Activated T-cell treated with anti-CD3 and anti-CD28 coated beads, Interleukin-2, amount 50 U/mL, for 72 hours (primary cell): Measurements from ENCODE around the gene INPP4A. TPM values are rescaled to one million over a fixed set of nuclear protein-coding genes. Genes with fewer than 3 reads are reported as not detected.

Experiments used
- ATAC-seq, 2 donors: fragments of 150-1000 bp; cut with Tn5 transposase; replicated peaks in 1 of 2; 2 replicates each; pipeline ENCODE4 v1.10.0; 2021; ENCODE audit warnings: moderate library complexity in 2 of 2, mild to moderate bottlenecking in 1 of 2
- DNase-seq, 2 donors: peaks; one replicate each; pipeline ENCODE4 v3.0.0; 2021 to 2022; ENCODE audit warnings: mixed read lengths in 1 of 2
- H3K27ac Mint-ChIP-seq: one replicate; pipeline ENCODE4 v1.8.0; 2022; ENCODE audit warnings: mild to moderate bottlenecking, moderate library complexity, mixed read lengths
- H3K27me3 Mint-ChIP-seq: one replicate; pipeline ENCODE4 v1.8.0; 2022; ENCODE audit warnings: low read depth, mixed read lengths
- H3K36me3 Mint-ChIP-seq, 2 donors: one replicate each; pipeline ENCODE4 v1.8.0; 2022; ENCODE audit warnings: mixed read lengths in 2 of 2, mild to moderate bottlenecking in 1 of 2; ENCODE audit not compliant: insufficient read depth in 2 of 2
- H3K4me1 Mint-ChIP-seq: one replicate; pipeline ENCODE4 v1.8.0; 2022; ENCODE audit warnings: low read depth, mixed read lengths
- H3K4me3 Mint-ChIP-seq, 2 donors: one replicate each; pipeline ENCODE4 v1.8.0; 2022; ENCODE audit warnings: mild to moderate bottlenecking in 2 of 2, mixed read lengths in 2 of 2, moderate library complexity in 2 of 2
- H3K9me3 Mint-ChIP-seq, 2 donors: one replicate each; pipeline ENCODE4 v1.8.0; 2022; ENCODE audit warnings: mixed read lengths in 2 of 2
- total RNA-seq, 2 donors: library from RNA; stranded (reverse); gene quantifications; one replicate each; pipeline ENCODE4 v1.2.3, GENCODE V29; 2022

The INPP4A gene
- total RNA-seq, 2 donors from 2014 or later: 51.6 to 55.1 TPM

DNA sequence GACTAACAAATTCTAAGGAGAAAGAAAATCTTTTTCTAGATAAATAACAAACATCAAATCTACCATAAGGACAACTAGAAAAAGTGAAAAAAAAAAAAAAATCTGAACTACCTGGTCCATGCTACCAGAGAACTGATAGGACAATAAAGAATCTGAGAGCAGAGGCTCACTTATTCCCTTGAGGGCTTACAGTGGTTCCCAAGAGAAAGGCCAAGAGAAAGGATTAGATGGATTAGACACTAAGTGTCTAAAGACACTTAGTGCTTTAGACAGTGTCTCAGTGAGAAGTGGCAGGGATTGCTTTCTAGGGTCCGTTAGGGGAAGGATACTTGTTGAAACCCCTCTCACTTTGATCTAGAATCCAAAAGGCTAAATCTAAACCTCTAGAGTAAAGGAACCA lies 85.5 kb downstream of the INPP4A start:
- no peak for DNase-seq
- peaks cover 0 to 10% of the 10 kb centered on the region in 2 donors for H3K36me3 Mint-ChIP-seq
- no peaks in the 10 kb centered on the region for H3K4me1 Mint-ChIP-seq
- no peaks in the 10 kb centered on the region for H3K27me3 Mint-ChIP-seq
- peak overlapping the region; percentile 54 for H3K27ac Mint-ChIP-seq
- no peak for ATAC-seq
- H3K4me3 Mint-ChIP-seq: no peak overlapping the region
- no peaks in the 10 kb centered on the region for H3K9me3 Mint-ChIP-seq

GRCh38 chr2:98532756-98533155 lies 88.1 kb downstream of the INPP4A start:
- H3K9me3 Mint-ChIP-seq: no peaks in the 10 kb centered on the region
- peaks cover 0 to 2% of the 10 kb centered on the region in 2 donors for H3K36me3 Mint-ChIP-seq
- H3K4me1 Mint-ChIP-seq: peaks cover 3% of the 10 kb centered on the region
- H3K27me3 Mint-ChIP-seq: no peaks in the 10 kb centered on the region
- no peak for ATAC-seq
- H3K27ac Mint-ChIP-seq: no peak overlapping the region
- no peak for DNase-seq
- H3K4me3 Mint-ChIP-seq: no peak overlapping the region

GRCh38 chr2:98533547-98533946 lies 88.9 kb downstream of the INPP4A start:
- Mint-ChIP-seq H3K4me1 (peaks cover 11% of the 10 kb centered on the region), H3K27ac (no peak overlapping the region), H3K36me3 (peaks cover 0 to 2% of the 10 kb centered on the region in 2 donors), H3K4me3 (no peak overlapping the region), H3K27me3 (no peaks in the 10 kb centered on the region), H3K9me3 (no peaks in the 10 kb centered on the region)
- no peak for ATAC-seq
- no peak for DNase-seq

- no peaks in the 10 kb centered on the region for H3K27me3 Mint-ChIP-seq
- no peak for DNase-seq
- H3K4me3 Mint-ChIP-seq: no peak overlapping the region
- H3K4me1 Mint-ChIP-seq: peaks cover 20% of the 10 kb centered on the region
- no peaks in the 10 kb centered on the region for H3K9me3 Mint-ChIP-seq
- ATAC-seq: no peak
- H3K36me3 Mint-ChIP-seq: peaks cover 1 to 2% of the 10 kb centered on the region in 2 donors
- H3K27ac Mint-ChIP-seq: no peak overlapping the region
These were observed 90.1 kb downstream of the INPP4A start for GRCh38 chr2:98534761-98535160.

- Mint-ChIP-seq H3K27ac (peak overlapping the region; percentile 64), H3K27me3 (no peaks in the 10 kb centered on the region), H3K4me3 (no peak overlapping the region), H3K36me3 (peaks cover 1 to 10% of the 10 kb centered on the region in 2 donors), H3K9me3 (no peaks in the 10 kb centered on the region), H3K4me1 (peaks cover 20% of the 10 kb centered on the region)
- DNase-seq (no peak), ATAC-seq (no peak)
These were observed 91.5 kb downstream of the INPP4A start for GRCh38 chr2:98535971-98536677.

- Mint-ChIP-seq H3K27me3 (no peaks in the 10 kb centered on the region), H3K36me3 (peaks cover 1 to 10% of the 10 kb centered on the region in 2 donors), H3K4me3 (no peak overlapping the region), H3K27ac (no peak overlapping the region), H3K4me1 (peaks cover 28% of the 10 kb centered on the region), H3K9me3 (no peaks in the 10 kb centered on the region)
- no peak for DNase-seq
- ATAC-seq: no peak
These were observed 92.9 kb downstream of the INPP4A start for GRCh38 chr2:98537390-98538126.

DNA sequence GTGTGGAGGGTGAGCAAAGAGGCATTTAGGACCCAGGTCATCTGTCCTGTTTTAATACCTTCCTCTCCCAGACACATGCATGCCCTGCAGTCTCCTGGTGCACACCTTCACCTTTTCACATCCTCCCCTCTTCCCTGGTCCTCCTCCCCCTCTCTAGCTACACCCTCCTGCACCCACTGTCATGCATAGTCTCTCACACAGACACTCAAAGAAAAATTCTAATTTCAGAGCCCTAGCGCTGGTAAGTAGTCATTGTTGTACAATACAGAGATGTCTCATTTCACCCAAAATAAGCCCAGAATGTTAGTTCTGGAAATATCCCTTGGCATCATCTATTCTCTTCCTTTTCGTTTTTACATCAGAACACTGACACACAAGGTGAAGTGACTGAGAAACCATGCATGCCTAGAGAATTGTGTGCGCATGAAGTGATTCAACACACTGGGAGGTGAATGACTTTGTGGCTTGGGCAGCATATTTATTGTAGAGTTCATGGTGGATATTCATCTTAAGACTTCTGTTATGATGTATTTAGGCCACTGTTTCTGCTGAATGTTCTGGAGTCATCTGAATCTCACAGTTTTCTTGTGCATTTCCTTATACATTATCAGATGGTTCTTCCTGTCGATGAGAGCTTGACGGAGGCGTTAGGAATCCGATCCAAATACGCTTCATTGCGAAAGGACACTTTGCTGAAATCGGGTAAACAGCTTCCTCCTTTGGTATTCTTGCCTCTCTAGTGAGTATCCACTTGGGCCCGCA lies 93.8 kb downstream of the INPP4A start:
- Mint-ChIP-seq H3K4me3 (peak overlapping the region; percentile 13 to 58), H3K9me3 (no peaks in the 10 kb centered on the region), H3K4me1 (peaks cover 28% of the 10 kb centered on the region), H3K36me3 (peaks cover 1 to 10% of the 10 kb centered on the region in 2 donors), H3K27ac (peak overlapping the region; percentile 85), H3K27me3 (no peaks in the 10 kb centered on the region)
- ATAC-seq: peak; percentile 86 to 91
- DNase-seq: peak in 1 of 2 donors; percentile 45

GRCh38 chr2:98539056-98539735 lies 94.5 kb downstream of the INPP4A start:
- Mint-ChIP-seq H3K4me1 (peaks cover 28% of the 10 kb centered on the region), H3K4me3 (peak overlapping the region in 1 of 2 donors; percentile 13), H3K27me3 (no peaks in the 10 kb centered on the region), H3K9me3 (no peaks in the 10 kb centered on the region), H3K27ac (peak overlapping the region; percentile 85), H3K36me3 (peaks cover 3 to 8% of the 10 kb centered on the region in 2 donors)
- ATAC-seq (peak in 1 of 2 donors; percentile 28), DNase-seq (no peak)

DNA sequence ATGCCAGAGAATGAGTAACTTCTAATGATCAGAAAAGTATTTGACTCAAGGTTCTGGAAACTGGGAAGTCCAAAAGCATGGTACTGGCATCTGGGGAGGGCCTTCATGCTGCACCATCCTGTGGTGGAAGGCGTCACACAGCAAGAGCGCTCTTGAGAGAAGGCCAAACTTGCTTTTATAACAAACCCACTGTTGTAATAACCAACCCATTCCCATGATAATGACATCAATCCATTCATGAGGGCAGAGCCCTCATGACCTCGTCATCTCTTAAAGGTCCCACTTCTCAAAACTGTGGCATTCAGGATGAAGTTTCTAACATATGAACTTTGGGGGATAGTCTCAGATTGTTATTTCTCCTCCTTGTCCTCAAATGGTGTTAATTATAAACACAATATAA lies 95.9 kb downstream of the INPP4A start:
- no peak for ATAC-seq
- H3K4me1 Mint-ChIP-seq: peaks cover 28% of the 10 kb centered on the region
- no peak overlapping the region for H3K4me3 Mint-ChIP-seq
- no peaks in the 10 kb centered on the region for H3K27me3 Mint-ChIP-seq
- no peaks in the 10 kb centered on the region for H3K9me3 Mint-ChIP-seq
- DNase-seq: no peak
- peak overlapping the region; percentile 44 for H3K27ac Mint-ChIP-seq
- H3K36me3 Mint-ChIP-seq: peaks cover 3 to 8% of the 10 kb centered on the region in 2 donors

DNA sequence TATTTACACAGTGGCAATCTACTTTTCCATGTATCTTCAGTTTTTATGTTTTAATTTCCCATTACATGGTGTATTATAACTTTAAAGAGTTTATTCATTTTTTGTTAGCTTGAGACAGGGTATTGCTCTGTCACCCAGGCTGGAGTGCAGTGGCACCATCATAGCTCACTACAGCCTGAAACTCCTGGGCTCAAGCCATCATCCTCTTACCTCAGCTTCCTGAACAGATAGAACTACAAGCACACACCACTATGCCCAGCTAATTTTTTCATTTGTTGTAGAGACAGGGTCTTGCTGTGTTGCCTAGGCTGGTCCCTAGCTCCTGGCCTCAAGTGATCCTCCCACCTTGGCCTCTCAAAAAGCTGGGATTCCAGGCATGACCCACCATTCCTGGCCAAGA lies 96.8 kb downstream of the INPP4A start:
- DNase-seq (no peak), ATAC-seq (no peak)
- Mint-ChIP-seq H3K36me3 (peaks cover 7 to 16% of the 10 kb centered on the region in 2 donors), H3K27me3 (no peaks in the 10 kb centered on the region), H3K4me1 (peaks cover 35% of the 10 kb centered on the region), H3K27ac (peak overlapping the region; percentile 31), H3K9me3 (no peaks in the 10 kb centered on the region), H3K4me3 (peak overlapping the region in 1 of 2 donors; percentile 11)

GRCh38 chr2:98541906-98542305 lies 97.2 kb downstream of the INPP4A start:
- no peaks in the 10 kb centered on the region for H3K9me3 Mint-ChIP-seq
- H3K4me3 Mint-ChIP-seq: peak overlapping the region in 1 of 2 donors; percentile 11
- peak overlapping the region; percentile 31 for H3K27ac Mint-ChIP-seq
- H3K4me1 Mint-ChIP-seq: peaks cover 39% of the 10 kb centered on the region
- no peak for ATAC-seq
- no peaks in the 10 kb centered on the region for H3K27me3 Mint-ChIP-seq
- DNase-seq: no peak
- peaks cover 7 to 16% of the 10 kb centered on the region in 2 donors for H3K36me3 Mint-ChIP-seq

- DNase-seq: no peak
- no peak overlapping the region for H3K4me3 Mint-ChIP-seq
- peaks cover 44% of the 10 kb centered on the region for H3K4me1 Mint-ChIP-seq
- H3K9me3 Mint-ChIP-seq: no peaks in the 10 kb centered on the region
- ATAC-seq: no peak
- no peak overlapping the region for H3K27ac Mint-ChIP-seq
- no peaks in the 10 kb centered on the region for H3K27me3 Mint-ChIP-seq
- peaks cover 9 to 20% of the 10 kb centered on the region in 2 donors for H3K36me3 Mint-ChIP-seq
These were observed 98.6 kb downstream of the INPP4A start for GRCh38 chr2:98543214-98543613.
